ENCODE results near the gene COG1.

The COG1 gene

GRCh38 chr17:73240561-73240960 lies 47.7 kb downstream of the COG1 start:
- no peak for FAIRE-seq
- DNase-seq (ENCODE audit: insufficient read length) = no peak
- TF ChIP-seq TAF1 (IDR thresholded peaks at IDR 0.05; ENCODE audit: borderline replicate concordance, low read depth, low read length) (no peak), POLR2A (IDR thresholded peaks at IDR 0.05; ENCODE audit: low read depth, low read length) (no peak), POLR2AphosphoS5 (IDR thresholded peaks at IDR 0.05; ENCODE audit: low read depth, low read length) (no peak)

DNA sequence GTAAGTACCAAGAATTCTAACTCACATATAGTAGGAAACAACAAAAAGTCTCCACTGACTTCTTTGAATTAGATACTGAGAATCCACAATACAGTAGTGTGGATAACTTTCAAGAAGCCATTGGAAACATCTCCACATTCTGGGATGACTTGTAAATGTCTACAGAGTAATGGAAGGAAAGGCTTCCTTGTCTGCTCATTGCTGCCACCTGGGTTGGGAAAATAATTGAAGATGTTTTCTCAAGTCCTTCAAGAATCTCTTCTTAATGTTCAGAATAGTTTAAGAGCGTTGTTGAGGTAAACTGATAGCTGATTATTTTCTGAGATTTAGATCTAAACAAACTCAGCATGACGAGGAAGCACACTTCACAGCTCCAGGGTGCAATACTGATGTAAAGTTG lies 54.9 kb downstream of the COG1 start:
- TF ChIP-seq POLR2A (IDR thresholded peaks at IDR 0.05; ENCODE audit: low read depth, low read length) (no peak), POLR2AphosphoS5 (IDR thresholded peaks at IDR 0.05; ENCODE audit: low read depth, low read length) (no peak), TAF1 (IDR thresholded peaks at IDR 0.05; ENCODE audit: borderline replicate concordance, low read depth, low read length) (no peak)
- FAIRE-seq (no peak), DNase-seq (ENCODE audit: insufficient read length) (no peak)

GRCh38 chr17:73248532-73248931 lies 55.7 kb downstream of the COG1 start:
- no peak for TF ChIP-seq TAF1 (IDR thresholded peaks at IDR 0.05; ENCODE audit: borderline replicate concordance, low read depth, low read length)
- FAIRE-seq = no peak
- DNase-seq (ENCODE audit: insufficient read length) = no peak

GRCh38 chr17:73249700-73250099 lies 56.8 kb downstream of the COG1 start:
- FAIRE-seq = no peak

GRCh38 chr17:73250851-73251640 lies 58.2 kb downstream of the COG1 start:
- no peak for FAIRE-seq
- no peak for TF ChIP-seq POLR2A (IDR thresholded peaks at IDR 0.05; ENCODE audit: low read depth, low read length)
- TF ChIP-seq POLR2AphosphoS5 (IDR thresholded peaks at IDR 0.05; ENCODE audit: low read depth, low read length) = no peak
- no peak for TF ChIP-seq TAF1 (IDR thresholded peaks at IDR 0.05; ENCODE audit: borderline replicate concordance, low read depth, low read length)

More at GRCh38 chr17:73249700-73250099, 56.8 kb downstream of the COG1 start:
- TF ChIP-seq TAF1 (IDR thresholded peaks at IDR 0.05; ENCODE audit: borderline replicate concordance, low read depth, low read length) (no peak), POLR2A (IDR thresholded peaks at IDR 0.05; ENCODE audit: low read depth, low read length) (no peak)
- DNase-seq (ENCODE audit: insufficient read length) = no peak

GRCh38 chr17:73251871-73252270 lies 59.0 kb downstream of the COG1 start:
- no peak for FAIRE-seq
- DNase-seq (ENCODE audit: insufficient read length) = no peak
- TF ChIP-seq TAF1 (IDR thresholded peaks at IDR 0.05; ENCODE audit: borderline replicate concordance, low read depth, low read length) (no peak), POLR2A (IDR thresholded peaks at IDR 0.05; ENCODE audit: low read depth, low read length) (no peak), POLR2AphosphoS5 (IDR thresholded peaks at IDR 0.05; ENCODE audit: low read depth, low read length) (no peak)

More at GRCh38 chr17:73250851-73251640, 58.2 kb downstream of the COG1 start:
- DNase-seq (ENCODE audit: insufficient read length) = no peak

DNA sequence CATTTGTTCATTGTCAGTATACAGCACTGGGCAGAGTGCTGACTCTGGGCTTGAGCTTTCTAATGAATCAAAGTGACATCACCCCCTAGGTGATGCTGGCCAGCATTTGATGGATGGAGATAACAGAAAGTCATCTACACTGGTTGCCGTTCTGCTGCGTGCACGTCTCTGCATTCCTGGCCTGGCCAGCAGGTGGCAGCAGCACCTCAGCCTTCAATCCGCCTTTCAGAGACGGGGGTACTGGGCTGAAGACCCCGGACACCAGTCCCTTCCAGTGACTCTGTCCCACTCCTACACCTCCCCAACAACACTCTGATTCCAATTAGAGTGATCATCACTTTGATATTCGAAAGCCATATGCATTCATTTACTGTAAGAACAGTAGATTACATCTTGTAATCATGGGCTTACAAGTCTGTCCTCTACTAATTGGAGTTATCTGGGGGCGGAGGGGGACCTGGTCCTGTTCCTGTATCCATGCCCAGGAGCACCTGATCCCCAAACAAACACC lies 62.9 kb downstream of the COG1 start:
- no peak for TF ChIP-seq TAF1 (IDR thresholded peaks at IDR 0.05; ENCODE audit: borderline replicate concordance, low read depth, low read length)
- TF ChIP-seq POLR2A (IDR thresholded peaks at IDR 0.05; ENCODE audit: low read depth, low read length) = no peak
- no peak for TF ChIP-seq POLR2AphosphoS5 (IDR thresholded peaks at IDR 0.05; ENCODE audit: low read depth, low read length)
- FAIRE-seq (peak; percentile 95), DNase-seq (ENCODE audit: insufficient read length) (peak; percentile 53)

GRCh38 chr17:73256220-73256619 lies 63.4 kb downstream of the COG1 start:
- DNase-seq (ENCODE audit: insufficient read length) = no peak
- no peak for TF ChIP-seq POLR2AphosphoS5 (IDR thresholded peaks at IDR 0.05; ENCODE audit: low read depth, low read length)
- TF ChIP-seq POLR2A (IDR thresholded peaks at IDR 0.05; ENCODE audit: low read depth, low read length) = no peak
- TF ChIP-seq TAF1 (IDR thresholded peaks at IDR 0.05; ENCODE audit: borderline replicate concordance, low read depth, low read length) = no peak
- no peak for FAIRE-seq

GRCh38 chr17:73257516-73257915 lies 64.7 kb downstream of the COG1 start:
- DNase-seq (ENCODE audit: insufficient read length) = no peak
- no peak for TF ChIP-seq POLR2A (IDR thresholded peaks at IDR 0.05; ENCODE audit: low read depth, low read length)
- no peak for TF ChIP-seq POLR2AphosphoS5 (IDR thresholded peaks at IDR 0.05; ENCODE audit: low read depth, low read length)
- TF ChIP-seq TAF1 (IDR thresholded peaks at IDR 0.05; ENCODE audit: borderline replicate concordance, low read depth, low read length) = no peak
- no peak for FAIRE-seq

Measured in GM12892 (cell line).